ENCODE data around the gene CFAP410. TPM values are rescaled to one million over a fixed set of nuclear protein-coding genes. Genes with fewer than 3 reads are reported as not detected.
"Not testable (repeated sequence)": the region's sequence is repeated elsewhere in the genome, so short reads cannot be mapped to it uniquely, and the experiment has no call there.

The CFAP410 gene
- total RNA-seq, 1 donor from 2014 or later = 11.2 TPM

DNA sequence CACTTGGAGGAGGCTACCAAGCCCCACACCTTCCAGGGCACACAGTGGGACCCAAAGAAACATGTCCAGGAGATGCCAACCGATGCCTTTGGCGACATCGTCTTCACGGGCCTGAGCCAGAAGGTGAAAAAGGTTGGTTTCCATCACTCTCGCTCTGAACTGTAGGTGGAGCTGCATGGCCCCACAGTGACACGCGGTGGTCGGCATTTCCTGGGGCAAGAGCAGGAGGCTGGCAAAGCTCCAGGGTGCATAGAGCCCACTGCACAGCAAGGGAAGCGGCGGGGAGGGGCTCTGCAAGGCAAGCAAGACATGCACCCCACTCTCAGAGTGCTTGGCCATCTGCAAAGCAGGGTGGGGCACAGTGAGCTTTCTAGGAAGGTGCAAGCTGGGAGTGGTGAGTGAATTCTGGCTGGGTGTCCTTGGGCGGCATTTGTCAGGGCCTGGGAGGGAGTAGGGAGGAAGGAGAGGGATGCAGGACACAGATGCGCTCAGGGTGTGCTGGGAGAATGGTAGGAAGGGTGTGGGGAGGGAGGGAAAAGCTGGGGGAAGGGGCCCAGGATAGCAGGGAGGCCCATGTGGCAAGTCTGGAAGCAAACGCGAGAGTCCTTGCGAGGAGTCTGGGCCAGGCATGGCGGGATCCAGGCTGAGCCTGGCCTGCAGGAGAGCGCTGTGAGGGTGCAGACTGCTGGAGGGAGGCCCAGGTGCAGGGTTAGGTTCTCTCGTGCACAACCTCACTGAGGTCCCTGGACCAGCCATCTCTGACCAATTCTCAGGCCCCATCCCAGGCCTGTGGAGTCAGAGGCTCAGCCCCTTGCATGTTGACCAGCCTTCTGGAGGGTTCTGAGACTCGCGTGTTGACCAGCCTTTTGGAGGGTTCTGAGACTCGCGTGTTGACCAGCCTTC is 25.2 kb upstream of the CFAP410 start:
- no peak for DNase-seq (ENCODE audit: low read depth)
- H3K4me3 ChIP-seq (ENCODE audit: low read depth, low read length) = no peak overlapping the region
- TF ChIP-seq, protein P1, sequence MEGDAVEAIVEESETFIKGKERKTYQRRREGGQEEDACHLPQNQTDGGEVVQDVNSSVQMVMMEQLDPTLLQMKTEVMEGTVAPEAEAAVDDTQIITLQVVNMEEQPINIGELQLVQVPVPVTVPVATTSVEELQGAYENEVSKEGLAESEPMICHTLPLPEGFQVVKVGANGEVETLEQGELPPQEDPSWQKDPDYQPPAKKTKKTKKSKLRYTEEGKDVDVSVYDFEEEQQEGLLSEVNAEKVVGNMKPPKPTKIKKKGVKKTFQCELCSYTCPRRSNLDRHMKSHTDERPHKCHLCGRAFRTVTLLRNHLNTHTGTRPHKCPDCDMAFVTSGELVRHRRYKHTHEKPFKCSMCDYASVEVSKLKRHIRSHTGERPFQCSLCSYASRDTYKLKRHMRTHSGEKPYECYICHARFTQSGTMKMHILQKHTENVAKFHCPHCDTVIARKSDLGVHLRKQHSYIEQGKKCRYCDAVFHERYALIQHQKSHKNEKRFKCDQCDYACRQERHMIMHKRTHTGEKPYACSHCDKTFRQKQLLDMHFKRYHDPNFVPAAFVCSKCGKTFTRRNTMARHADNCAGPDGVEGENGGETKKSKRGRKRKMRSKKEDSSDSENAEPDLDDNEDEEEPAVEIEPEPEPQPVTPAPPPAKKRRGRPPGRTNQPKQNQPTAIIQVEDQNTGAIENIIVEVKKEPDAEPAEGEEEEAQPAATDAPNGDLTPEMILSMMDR (conservative IDR thresholded peaks at IDR 0.05; ENCODE audit: low read depth, low read length) = no peak

DNA sequence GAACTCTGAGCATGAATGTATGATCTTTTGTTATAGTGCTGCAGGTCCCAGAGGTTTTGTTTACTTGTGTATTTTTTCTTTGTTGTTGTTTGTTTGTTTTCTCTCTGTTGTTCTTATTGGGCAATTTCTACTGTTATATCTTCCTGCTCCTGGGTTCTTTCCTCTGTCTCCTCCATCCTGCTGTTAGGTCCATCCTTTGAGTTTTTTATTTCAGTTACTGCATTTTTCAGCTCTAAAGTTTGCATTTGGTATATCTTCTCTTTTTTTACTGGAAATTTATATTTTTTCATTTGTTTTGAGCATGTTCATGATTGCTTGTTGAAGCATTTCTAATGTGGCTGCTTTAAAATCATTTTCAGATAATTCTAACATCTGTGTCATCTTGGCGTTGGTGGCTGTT is 24.1 kb upstream of the CFAP410 start:
- no peak overlapping the region for H3K4me3 ChIP-seq (ENCODE audit: low read depth, low read length)
- DNase-seq (ENCODE audit: low read depth) = no peak
- TF ChIP-seq, protein P1 (conservative IDR thresholded peaks at IDR 0.05; ENCODE audit: low read depth, low read length) = no peak

DNA sequence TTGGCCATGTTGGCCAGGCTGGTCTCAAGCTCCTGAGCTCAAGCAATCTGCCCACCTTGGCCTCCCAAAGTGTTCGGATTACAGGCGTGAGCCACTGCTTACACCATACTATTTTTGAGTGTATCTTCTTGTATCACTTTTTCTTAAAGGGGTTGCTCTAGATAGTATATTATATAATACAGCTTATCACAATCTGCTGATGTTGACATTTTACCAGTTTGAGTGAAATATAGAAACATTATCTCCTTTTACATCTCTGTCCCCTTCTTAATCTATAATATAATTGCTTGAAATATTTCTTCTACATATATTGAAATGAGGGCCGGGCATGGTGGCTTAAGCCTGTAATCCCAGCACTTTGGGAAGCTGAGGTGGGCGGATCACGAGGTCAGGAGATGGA is 22.7 kb upstream of the CFAP410 start:
- DNase-seq (ENCODE audit: low read depth); H3K4me3 ChIP-seq (ENCODE audit: low read depth, low read length): not testable (repeated sequence)

DNA sequence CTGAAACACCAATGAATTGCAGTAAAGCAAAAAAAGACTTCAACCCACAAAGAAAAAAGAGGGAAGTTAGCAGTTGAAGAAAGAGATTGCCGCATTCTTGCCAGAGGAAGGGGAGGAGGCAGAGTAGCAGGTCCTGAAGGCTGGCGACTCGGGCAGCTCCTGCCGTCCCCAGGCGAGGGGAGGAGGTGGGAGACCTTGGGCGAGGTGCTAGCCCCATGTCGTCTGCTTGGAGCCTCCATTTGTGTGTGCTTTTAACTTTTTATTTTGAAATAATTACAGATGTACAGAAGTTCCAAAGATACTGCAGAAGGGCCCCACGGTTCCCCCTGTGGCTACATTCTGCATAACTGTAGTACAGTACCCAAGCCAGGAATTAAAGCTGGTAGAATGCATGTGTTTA is 21.0 kb upstream of the CFAP410 start:
- H3K4me3 ChIP-seq (ENCODE audit: low read depth, low read length) = no peak overlapping the region
- DNase-seq (ENCODE audit: low read depth) = no peak
- TF ChIP-seq, protein P1 (conservative IDR thresholded peaks at IDR 0.05; ENCODE audit: low read depth, low read length) = no peak

DNA sequence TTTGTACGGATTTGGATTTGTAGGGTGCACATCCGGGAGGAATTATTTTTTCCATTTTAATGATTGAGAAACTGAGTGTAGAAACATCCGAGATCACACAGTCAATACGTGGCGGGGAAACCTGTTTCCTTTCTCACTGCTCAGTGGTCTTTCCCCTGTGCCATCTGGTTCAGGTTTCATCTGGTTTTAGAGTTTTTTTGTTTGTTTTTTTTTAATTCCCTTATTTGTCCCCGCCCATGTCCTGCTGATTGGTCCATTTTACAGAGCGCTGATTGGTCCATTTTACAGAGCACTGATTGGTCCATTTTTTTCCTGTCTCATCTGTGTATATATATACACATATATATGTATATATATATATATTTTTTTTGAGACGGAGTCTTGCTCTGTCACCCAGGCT is 20.2 kb upstream of the CFAP410 start:
- H3K4me3 ChIP-seq (ENCODE audit: low read depth, low read length) = no peak overlapping the region
- TF ChIP-seq, protein P1 (conservative IDR thresholded peaks at IDR 0.05; ENCODE audit: low read depth, low read length) = no peak
- no peak for DNase-seq (ENCODE audit: low read depth)

DNA sequence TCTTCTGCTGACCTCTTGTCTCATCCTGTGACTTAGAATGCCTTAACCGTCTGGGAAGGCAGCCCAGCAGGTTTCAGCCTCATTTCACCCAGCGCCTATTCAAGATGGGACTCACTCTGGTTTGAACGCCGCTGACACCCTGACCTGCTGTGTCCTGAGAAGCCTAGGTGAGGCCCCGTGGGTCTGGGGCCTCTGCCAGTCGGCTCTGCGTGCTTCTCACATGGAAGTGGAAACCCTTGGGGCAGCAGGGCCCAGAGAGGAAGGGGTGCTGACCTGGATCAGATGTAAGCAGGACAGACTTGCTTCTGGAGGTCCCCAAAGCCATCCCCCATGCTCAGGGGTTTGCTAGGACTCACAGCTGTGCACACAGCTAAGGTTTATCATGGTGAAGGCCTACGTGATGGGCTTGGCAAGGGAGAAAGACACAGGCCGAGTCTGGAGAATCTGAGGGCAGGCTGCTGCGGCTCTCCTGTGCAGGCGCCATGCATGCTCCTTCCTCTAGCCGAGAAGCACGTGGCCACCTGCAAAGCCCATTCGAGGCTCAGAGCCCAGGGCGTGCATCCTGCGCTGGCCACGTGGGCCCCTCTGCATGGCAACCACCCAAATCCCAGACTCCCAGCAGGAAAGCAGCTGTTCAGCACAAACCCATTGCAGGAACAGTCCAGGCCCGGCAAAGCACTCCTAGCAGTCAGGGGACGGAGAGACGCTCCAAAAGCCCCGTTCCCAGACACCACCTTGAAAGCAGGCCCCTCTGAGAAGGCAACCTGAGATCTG is 18.1 kb upstream of the CFAP410 start:
- DNase-seq (ENCODE audit: low read depth) = no peak
- TF ChIP-seq, protein P1 (conservative IDR thresholded peaks at IDR 0.05; ENCODE audit: low read depth, low read length) = no peak
- no peak overlapping the region for H3K4me3 ChIP-seq (ENCODE audit: low read depth, low read length)

DNA sequence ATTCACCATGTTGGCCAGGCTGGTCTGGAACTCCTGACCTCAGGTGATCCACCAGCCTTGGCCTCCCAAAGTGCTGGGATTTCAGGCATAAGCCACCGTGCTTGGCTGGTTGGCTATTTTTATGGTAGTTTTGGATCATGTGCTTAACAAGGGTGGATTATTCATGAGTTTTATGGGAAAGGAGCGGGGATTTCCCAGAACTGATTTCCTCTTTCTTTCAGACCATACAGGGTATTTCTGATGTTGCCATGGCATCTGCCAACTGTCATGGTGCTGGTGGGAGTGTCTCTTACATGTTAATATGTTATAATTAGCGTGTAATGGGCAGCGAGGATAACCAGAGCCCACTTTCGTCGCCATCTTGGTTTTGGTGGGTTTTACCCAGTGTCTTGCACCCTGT is 17.4 kb upstream of the CFAP410 start:
- DNase-seq (ENCODE audit: low read depth) = no peak
- TF ChIP-seq, protein P1 (conservative IDR thresholded peaks at IDR 0.05; ENCODE audit: low read depth, low read length) = no peak
- no peak overlapping the region for H3K4me3 ChIP-seq (ENCODE audit: low read depth, low read length)
